GM23248 (cell line): ENCODE measurements around the gene MTA3.

Experiments used
- EZH2 ChIP-seq: fragments of 200-600 bp; sonication (generic); IDR thresholded peaks from 2 replicates; pipeline ENCODE4 v1.6.1; 2018; ENCODE audit warnings: antibody characterized with exemption, mild to moderate bottlenecking; ENCODE audit not compliant: insufficient read depth, poor library complexity, severe bottlenecking
- EZH2phosphoT487 ChIP-seq: fragments of 200-600 bp; sonication (generic); IDR thresholded peaks from 2 replicates; pipeline ENCODE4 v1.6.1; 2018; ENCODE audit warnings: antibody characterized with exemption, moderate library complexity, mild to moderate bottlenecking, low read depth; ENCODE audit not compliant: insufficient read depth

- TF ChIP-seq EZH2 (no peak), EZH2phosphoT487 (no peak)
Observed at GRCh38 chr2:42754021-42754775, 185.8 kb downstream of the MTA3 start.
